Fibroblast of skin of right biceps (primary cell): ENCODE results near the gene CD163.
"Not testable (repeated sequence)": the region's sequence is repeated elsewhere in the genome, so short reads cannot be mapped to it uniquely, and the experiment has no call there.

Experiments
- DNase-seq: peaks from one replicate; pipeline ENCODE4 v3.0.0-alpha.2; 2013

Gene CD163

DNA sequence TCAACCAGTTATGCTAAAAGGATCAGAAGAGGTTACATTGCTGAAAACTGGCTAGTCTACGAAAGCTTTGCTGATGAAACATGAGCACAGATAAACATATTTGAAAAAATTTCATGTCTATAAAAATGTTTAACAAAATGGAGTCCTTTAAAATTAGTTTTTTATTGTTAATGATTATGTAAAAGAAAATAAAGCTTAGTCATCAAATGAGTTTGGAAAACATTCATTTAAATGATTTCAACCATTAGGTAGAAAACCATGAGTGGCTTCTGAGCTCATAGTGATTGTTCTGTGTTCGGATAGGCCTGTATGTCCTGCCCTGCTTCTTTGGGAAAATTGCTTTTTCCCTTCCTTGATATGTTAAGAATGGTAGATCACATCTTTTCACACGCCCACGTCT lies 59.0 kb downstream of the CD163 start:
- DNase-seq: no peak

DNA sequence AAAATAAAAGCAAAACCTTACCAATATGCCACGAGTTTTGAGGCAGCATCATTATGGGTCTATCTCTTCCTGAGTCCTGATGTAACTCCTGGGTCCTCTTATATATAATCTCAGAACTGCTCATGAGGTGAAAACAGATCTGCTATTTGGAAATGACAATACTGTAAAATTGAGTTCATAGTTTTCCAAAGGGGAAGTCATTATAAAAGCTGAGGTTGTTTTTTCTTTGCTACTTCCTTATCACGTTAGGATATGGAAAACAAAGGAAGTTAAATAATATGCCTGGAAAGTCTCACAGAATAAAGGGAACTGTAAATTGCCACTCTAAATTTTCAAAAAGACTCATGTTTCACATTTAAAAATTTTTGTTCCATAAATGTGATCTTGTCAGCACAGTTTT lies 59.5 kb downstream of the CD163 start, which contains the start of gene CD163L1:
Gene CD163L1, minus strand, starts transcription at position 78 of the 400 bp plus-strand sequence. Its CDS starts 26 bp downstream, at position 52.
- no peak for DNase-seq

DNA sequence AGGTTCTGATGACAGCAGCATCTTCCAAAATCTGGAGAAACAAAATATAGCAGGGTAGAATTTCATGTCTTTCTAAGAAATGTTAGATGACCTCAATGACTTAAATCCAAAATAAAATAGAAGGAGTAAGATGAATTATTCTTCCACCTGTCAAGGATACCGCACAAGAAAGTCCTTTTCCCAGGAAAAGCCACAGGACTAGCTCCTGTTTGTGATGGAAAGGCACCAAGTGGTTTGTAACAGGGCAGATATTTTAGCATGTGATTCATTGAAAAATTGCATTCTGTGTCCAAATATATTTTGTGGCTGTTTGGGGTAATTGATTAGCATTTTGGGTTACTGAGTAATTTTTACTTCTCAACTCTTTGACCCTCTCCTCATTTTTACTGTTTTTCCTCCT lies 62.4 kb downstream of the CD163 start:
- peak; percentile 16 for DNase-seq

DNA sequence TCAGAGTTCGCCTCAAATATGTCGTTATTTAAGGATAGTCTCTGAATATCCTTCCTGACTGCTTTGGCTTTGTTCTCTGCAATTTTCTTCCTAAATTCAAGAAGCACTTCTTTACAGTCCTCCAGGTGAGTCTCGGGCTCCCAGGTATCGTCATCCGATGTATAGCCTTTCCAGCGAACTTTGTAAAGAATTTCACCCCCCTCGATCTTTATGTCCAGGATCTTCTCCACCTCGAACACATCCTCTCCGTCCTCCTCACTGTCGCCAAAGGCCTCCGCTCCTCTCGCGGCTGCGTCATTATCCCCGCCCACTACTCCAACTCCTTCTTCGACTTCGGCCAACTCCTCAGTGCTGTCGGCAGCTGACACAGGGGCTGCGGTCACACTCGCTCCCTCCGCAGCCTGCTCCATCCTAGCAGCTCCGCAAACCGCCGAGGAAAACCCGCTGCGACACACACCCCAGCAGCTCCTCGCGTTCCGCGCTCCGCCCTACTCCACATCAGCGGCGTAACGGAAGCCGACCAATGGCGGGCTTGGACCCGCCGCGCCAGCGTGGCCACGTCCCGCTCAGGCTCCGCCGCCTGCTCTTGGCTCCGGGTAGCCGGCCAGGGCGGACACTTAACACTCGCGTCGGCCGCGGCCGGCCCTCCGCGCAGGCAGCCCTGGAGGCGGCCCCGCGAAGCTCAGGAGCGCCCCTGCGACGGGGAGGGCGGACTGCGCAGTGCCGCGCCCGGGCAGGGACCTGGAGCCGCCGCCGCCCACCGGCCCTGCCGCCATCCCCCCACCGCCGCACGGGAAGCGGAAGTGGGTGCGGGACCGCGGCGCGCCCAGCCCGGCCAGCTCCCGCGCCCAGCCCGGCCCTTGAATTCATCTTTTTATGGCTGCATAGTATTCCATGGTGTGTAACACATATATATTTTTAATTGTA lies 63.7 kb downstream of the CD163 start:
- DNase-seq: peak; percentile 75

DNA sequence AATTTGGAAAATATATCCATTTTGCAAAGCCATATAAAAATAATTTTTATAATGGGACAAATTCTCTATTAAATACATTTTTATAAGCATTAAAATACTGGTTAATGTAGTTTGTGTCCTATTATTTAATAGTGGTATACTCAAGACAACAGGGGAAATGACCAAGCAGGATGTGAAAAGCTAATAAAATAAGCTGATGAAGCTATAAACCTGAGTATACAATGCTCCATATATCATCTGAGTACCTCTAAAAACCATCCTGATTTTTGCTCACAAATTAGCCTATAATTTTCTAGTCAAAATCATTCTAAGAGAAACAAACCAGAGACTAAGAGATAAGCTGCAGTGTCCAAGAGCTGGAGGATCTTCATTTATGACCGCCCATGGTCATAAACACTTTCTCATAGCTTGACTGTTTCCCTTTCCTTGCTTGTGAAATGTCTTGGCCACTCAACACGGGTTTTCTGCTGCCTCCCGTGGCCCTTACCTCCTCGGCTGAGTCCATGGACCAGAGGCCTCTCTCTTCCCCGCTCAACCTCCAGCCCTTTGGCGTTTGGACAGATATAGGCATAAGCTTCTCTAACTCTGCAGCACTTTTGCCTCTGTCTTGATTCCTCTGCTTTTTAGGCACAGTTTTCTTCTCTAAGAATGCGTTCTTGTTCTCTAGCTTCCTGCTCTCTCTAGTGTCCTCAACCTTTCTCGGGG lies 65.1 kb downstream of the CD163 start:
- DNase-seq: not testable (repeated sequence)

DNA sequence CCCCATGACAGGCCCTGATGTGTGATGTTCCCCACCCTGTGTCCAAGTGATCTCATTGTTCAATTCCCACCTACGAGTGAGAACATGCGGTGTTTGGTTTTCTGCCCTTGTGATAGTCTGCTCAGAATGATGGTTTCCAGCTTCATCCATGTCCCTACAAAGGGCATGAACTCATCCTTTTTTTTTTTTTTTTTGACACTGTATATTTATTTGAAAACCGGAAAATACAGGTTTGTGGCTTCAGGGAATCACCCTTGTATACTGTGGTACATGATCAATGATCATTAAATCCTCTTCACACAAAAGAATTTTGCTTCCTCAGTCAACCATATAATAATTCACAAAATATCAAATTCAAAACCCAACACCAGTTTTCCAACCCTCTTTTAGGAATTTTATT lies 66.1 kb downstream of the CD163 start:
- DNase-seq: not testable (repeated sequence)

DNA sequence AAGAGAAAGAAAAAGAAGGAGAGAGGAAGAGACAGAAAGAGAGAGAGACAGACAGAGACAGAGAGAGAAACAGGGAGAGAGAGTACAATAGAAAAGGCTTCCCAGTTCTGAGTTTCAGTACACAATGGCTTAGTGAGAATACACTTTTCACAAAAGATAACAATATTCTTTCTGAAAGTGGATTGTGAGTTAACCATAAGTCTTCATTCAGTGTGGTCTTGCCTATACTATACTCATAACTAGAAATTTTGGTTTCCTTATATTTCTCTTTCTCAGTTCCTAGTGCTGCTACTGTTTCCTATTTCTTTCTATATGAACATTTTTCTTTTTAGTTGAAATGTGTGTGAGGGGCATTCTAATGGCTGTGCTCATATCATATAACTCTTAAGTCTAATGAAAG lies 68.9 kb downstream of the CD163 start:
- no peak for DNase-seq

DNA sequence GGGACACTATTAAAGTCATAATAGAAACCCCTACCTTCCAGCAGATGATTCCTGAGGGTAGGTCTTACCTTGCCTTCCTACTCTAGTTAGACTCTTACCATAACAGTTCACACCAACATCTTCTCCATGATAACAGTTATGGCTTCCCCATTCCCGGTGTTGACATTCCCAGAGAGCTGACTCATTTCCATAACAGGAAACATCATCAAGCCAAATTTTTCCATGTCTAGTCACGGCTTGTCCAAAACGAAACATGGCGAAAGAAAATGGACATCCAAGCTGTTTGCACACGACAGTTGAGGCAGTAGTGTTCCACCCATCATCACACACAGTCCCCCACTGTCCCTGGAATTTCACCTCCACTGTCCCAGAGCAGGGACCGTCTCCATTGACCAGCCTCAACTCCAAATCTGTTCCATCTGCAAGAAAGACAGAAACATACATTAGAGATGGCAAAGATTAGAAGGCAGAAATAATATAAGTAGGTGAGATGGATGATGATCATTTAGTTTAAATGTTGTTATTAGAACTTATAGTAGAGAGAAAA lies 70.2 kb downstream of the CD163 start:
- peak; percentile 86 for DNase-seq

DNA sequence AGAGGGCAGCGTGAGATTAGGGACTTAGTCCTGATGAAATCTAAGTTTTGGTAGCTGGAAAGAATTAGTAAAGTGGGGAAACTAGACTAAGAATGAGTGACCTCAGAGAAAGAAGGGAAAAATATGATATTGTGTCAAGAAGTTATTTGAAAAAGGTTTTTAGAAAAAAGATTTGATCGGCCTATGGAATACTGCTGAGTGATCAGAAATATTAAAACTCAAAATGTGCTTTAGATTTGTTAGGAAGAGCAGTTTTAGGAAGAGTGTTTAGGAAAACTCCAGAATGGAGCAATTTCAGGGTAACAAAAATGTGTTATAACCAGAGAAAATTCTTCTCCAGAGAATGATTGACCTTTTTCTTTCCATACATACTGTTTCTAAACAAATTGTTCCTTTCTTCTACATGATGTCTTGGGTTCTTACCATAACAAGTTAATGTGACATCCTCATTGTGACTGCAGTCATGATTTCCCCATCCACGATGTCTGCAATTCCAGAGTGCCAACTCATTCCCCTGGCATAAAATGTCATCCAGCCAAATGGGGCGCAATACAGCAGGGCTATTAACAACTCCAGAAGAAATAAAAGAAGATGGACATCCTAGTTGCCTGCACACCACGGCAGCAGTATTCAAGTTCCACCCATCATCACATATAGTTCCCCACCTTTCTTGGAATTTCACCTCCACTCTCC lies 71.4 kb downstream of the CD163 start:
- DNase-seq: peak; percentile 23
